GM19351 (cell line): Measurements from ENCODE around the gene NUP93.
"Not testable (repeated sequence)": the region's sequence is repeated elsewhere in the genome, so short reads cannot be mapped to it uniquely, and the experiment has no call there.

Source experiments
- ATAC-seq: cut with Tn5 transposase; IDR thresholded peaks from one replicate; pipeline ENCODE4 v1.9.1; 2021; ENCODE audit warnings: mild to moderate bottlenecking, moderate library complexity; ENCODE audit not compliant: unreplicated experiment

The NUP93 gene

DNA sequence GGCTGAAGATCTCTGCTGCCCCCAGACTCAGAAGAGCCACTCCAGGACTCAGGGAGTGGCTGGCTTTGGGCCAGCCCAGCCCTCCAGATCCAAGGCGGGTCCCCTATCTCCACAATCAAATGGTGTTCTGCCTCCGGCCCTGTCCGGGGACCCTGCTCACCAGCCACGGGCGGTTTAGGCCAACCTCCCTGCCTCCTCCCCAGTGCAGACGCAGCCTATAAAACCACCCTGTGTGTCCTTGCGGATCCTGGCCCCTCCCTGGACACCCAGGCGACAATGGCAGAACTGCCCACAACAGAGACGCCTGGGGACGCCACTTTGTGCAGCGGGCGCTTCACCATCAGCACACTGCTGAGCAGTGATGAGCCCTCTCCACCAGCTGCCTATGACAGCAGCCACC lies 135.0 kb downstream of the NUP93 start, which contains the start of gene SLC12A3:
SLC12A3 (plus strand) TSS at position 248 of the 400 bp plus-strand sequence; CDS start at position 277, 29 bp downstream.
- ATAC-seq = no peak

GRCh38 chr16:56865394-56866062 lies 135.6 kb downstream of the NUP93 start:
- ATAC-seq = no peak

DNA sequence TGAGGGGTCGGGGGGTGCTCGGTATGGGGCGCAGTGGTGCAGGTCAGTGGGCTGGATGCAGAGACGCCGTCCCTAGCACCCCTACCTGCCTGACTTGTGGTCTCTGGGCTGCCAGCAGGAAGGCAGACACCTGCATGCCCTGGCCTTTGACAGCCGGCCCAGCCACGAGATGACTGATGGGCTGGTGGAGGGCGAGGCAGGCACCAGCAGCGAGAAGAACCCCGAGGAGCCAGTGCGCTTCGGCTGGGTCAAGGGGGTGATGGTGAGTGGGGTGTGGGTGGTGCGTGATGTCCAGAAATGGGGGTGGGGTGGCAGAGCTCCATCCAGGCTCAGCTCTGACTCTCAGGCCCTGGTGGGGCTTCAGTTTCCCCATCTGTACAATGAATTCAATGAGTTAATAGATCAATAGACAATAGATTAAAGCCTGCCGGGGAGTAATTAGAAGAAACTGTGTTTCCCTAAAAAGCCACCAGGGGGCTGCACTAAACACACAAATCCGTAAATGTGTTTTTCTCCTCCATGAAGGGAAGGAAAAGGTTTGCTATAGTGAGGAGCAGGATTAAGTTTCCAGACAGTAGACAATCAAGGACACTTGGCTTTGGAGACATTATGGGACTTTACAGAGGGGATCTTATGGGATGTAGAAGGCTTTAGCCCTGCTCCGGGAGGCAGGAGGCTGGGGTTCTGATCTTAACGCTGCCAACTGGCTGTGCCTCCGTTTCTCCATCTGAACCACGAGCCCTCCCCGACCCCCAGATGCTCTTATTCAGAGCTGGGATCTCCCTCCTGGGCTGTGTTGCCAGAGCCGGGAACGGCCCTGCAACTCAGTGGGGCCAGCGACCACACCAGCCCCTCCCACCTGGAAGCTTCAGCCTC lies 137.3 kb downstream of the NUP93 start:
- ATAC-seq = no peak

DNA sequence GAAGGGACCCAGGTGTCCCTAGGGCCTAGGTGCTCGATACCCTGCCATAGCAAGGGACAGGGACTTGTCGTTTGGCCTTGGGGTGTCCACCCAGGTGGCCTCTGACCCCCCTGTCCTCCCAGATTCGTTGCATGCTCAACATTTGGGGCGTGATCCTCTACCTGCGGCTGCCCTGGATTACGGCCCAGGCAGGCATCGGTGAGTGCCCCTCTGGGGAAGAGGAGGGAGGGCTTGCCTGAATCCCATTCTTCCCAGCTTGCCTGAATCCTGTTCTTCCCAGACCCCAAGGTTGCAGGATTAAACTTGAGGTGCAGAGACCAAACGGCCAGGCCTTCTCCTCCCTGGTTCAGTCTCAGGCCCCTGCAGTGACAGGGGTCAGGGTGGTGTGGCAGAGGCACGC lies 138.2 kb downstream of the NUP93 start:
- no peak for ATAC-seq

- not testable (repeated sequence) for ATAC-seq
These were observed 138.8 kb downstream of the NUP93 start for GRCh38 chr16:56868766-56869165.

GRCh38 chr16:56869513-56870275 lies 139.8 kb downstream of the NUP93 start:
- no peak for ATAC-seq

DNA sequence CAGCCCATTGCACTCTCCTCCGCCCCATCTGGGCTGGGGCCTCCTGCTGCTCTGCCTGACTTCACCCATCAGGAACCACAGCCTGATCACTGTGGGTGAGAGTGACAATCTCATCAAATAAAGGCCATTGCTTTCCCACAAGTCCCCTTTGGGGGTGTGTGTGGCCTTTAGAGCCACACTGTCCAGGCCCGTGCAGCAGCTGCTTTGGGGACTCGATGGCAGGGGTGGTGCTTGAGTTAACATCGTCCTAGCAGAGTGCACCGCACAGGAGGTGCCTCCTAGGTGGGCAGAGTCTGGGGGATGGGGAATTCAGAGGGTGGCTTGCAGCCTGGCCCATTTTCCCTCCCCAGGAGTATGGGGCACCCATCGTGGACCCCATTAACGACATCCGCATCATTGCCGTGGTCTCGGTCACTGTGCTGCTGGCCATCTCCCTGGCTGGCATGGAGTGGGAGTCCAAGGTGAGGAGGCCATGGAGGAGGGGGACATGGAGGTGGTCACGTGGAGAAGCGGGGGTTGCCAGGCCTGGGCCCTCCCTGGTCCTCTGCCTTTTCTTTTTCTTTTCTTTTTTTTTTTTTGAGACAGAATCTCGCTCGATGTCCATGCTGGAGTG lies 140.5 kb downstream of the NUP93 start:
- ATAC-seq = no peak

DNA sequence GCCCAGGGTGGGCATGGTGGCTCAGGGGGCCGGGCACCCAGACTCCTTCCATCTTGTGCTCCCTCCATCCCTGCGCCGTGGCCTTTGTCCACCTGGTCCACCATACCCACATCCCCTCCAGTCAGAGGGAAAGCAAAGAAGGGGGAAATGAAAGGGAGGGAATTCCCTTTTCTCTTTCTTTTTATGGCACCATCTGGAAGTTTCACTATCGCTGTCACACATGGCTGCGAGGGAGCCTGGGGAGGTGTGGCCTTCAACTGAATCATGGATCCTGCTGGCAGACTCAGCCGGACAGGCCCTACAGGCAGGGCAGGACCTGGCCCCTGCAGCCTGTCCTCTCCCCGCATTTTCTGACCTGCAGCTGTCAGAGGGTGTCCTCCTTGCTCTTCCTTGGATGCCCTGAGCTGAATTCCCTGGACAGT lies 141.3 kb downstream of the NUP93 start:
- peak; percentile 44 for ATAC-seq

DNA sequence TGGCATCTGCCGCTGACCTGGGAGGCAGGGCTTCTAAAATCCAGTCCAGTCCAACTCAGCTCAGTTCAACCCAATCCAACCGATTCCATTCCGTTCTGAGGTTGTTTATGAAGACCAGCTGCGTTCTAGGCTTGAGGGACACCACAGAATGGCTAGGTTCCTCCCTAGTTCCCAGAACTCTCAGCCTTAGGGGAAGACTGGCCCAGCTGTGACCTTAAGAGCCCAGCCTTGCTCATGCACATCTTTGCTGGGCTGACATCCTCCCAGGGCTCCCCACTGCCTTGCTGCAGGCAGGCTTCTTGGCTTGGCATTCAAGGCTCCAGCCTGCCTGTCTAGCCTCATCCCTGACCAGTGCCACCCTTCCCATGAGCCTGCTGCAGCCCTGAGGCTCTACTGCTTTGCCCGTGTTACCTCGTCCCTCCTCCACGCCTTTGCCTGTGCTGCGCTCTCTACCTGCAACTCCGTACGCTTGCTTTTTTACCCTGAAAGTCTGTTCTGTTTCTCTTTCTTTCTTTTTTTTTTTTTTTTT lies 143.0 kb downstream of the NUP93 start:
- no peak for ATAC-seq

DNA sequence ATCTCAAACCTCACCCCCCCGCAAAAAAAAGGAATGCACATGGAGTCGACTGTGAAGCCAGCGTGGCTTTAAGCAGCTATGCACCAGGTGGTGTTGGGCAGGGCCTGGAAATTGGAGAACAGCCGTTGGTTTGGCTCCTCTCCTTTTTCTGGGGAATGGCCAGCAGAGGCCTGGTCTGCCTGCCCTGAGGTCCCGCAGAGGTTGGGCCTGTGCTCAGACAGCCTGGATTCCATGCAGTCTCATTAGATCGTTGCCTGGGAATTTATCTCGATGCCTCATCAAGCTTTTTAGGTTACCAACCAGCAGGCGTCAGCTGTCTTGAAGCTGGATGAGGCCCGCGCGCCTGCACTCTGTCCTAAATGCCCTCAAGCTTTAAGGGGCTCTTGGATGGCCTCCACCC lies 144.9 kb downstream of the NUP93 start:
- ATAC-seq = no peak

GRCh38 chr16:56876048-56876447 lies 146.1 kb downstream of the NUP93 start:
- ATAC-seq = no peak

DNA sequence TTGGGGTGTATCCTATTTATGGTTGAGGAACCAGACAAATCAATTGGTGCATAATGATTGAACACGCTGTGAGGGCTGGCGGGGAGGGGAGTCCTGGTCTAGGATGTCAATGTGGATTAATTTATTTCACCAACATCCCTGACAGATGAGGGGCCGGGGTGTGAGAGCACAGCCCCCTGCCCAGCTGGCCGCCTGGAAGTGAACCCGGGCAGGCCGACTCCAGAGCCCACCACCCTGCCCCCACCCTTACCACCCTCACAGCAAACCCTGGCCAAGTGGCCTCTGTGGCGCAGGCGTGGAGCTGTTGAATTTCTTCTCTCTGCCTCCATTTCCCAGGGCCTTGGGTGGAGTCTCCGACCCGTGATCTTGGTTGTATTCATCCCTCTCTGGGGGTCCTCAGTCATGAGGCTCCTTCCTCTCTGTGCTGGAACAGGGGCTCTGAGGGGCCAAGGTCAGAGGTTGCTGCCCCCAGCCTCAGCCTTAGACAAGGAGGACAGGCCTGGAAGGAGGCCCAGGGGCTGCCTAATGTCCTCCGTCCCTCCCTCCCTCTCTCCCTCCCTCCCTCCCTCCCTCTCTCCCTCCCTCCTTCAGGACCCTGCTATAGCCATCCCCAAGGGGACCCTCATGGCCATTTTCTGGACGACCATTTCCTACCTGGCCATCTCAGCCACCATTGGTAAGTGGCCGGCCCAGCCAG lies 147.7 kb downstream of the NUP93 start:
- no peak for ATAC-seq

DNA sequence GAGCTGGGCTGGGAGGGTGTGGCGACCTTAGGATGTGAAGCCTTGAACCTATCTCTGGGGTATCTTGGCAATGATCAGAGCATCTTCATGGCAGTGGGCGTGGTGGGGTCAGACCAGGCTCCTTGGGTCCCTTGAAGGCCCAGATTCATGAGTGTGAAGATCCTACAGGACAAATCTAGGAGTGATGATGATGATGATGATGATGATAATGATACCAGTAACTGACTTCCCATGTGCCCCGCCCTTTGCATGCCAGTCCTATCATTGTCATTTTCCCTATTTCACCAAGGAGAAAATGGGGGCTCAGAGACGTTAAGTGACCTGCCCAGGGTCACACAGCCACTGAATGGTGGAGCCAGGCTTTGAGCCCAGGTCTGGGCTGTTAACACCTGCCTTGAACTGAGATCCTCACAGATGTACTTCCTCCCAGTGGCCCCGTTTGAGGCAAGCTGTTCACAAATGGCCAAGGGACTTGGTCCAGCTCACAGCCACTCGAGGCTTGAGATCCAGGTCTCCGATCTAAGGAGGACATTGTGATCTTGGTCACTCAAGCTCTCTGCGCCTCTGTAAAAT lies 148.4 kb downstream of the NUP93 start:
- no peak for ATAC-seq

- no peak for ATAC-seq
These were observed 149.3 kb downstream of the NUP93 start for GRCh38 chr16:56879276-56879675.

DNA sequence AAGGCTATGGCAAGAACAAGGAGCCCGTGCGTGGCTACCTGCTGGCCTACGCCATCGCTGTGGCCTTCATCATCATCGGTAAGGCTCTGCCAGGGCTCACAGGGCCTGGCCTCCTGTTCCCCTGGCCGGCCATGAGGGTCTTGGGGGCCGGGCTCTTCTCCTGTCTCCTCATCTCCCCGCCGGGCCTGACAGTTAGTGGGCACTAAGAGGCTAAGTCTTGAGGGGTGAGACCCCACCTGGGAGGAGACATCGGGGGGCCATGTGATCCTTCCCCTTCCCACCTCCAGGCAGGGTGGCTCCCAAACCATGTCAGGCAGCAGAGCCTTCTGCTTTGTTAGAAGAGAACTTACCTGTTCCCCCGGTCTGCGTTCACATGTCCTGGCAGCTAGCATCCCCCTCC lies 150.2 kb downstream of the NUP93 start:
- no peak for ATAC-seq

GRCh38 chr16:56880685-56881084 lies 150.8 kb downstream of the NUP93 start:
- ATAC-seq = no peak

DNA sequence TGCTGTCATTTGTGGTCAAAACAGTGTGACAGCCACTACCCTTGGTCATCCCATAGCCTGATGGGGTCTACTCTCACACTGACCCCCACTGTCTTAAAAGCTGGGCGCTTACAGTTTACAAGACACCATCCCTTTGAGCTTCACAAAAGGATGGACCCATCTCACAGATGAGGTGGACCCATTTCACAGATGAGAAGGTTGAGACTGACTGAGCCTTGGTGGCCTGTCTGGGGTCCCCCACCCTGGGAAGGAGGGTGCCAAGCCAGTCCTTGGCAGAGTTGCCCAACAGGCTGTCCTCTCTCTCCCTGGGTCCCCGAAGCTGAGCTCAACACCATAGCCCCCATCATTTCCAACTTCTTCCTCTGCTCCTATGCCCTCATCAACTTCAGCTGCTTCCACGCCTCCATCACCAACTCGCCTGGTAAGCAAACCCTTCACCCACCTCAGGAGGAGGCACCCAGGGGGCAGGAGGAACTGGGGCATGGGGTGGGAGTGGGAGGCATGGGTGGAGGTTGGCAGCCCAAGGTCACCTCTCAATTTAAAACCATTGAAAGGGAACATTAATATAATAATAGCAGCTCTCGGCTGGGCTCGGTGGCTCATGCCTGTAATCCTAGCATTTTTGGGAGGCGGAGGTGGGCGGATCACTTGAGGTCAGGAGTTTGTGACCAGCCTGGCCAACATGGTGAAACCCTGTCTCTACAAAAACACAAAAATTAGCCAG lies 152.3 kb downstream of the NUP93 start:
- no peak for ATAC-seq

DNA sequence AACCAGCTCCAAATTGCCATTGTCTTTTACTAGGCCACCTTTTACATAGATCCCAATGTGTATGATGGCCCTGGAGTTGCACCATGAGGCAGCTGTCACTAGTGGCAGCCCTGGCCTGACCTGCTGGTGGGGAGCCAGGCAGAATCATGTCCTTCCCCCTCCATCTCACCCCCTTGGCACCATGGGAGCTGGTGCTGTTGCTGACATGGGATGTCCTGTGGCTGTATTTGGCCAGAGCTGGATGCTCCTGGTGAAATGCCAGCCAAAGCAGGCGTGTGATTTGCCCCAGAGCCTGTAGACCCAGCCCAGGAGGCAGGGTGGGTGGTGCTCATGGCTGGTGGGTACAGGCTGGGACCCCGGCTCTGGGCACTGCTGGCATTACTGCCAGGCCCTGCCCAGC lies 153.7 kb downstream of the NUP93 start:
- ATAC-seq = no peak

GRCh38 chr16:56884026-56884582 lies 154.2 kb downstream of the NUP93 start:
- no peak for ATAC-seq
